ENCODE results near the gene DPP6. TPM values are rescaled to one million over a fixed set of nuclear protein-coding genes. Genes with fewer than 3 reads are reported as not detected.

The DPP6 gene
- total and polyA plus RNA-seq, 9 of the 15 experiments (the other 6 are each of a cell fraction or from before 2014, with no cell fraction given), result not detected

- BruUV-seq (replicated peaks), result no TSS peak
- intact Hi-C loops (cut with micrococcal nuclease) (no loop called here), in situ Hi-C loops (cut with MboI) (no loop called here)
- Histone ChIP-seq H3K27me3 (ENCODE audit: control insufficient read depth in 2 of 2, insufficient read depth in 2 of 2, low read length in 2 of 2) (no peaks in the 10 kb centered on the region), H3K4me1 (replicated peaks in 1 of 2; ENCODE audit: control insufficient read depth in 2 of 2, insufficient read depth in 2 of 2, low read length in 2 of 2) (no peaks in the 10 kb centered on the region), H3K79me2 (ENCODE audit: control insufficient read depth, insufficient read depth, low read length) (no peaks in the 10 kb centered on the region), H3K4me3 (no peak overlapping the region), H4K20me1 (replicated peaks; ENCODE audit: control insufficient read depth, insufficient read depth, low read length) (no peaks in the 10 kb centered on the region), H3K9ac (ENCODE audit: insufficient read depth in 1 of 2, low read depth in 2 of 2, low read length in 2 of 2) (no peak overlapping the region), H3K9me1 (ENCODE audit: control insufficient read depth, insufficient read depth, low read length) (no peaks in the 10 kb centered on the region), H2AFZ (ENCODE audit: low read depth, low read length) (no peak overlapping the region), H3K27ac (ENCODE audit: extremely low read depth, low read depth, low read length) (no peak overlapping the region), H3K36me3 (ENCODE audit: control insufficient read depth, insufficient read depth, low read length) (no peaks in the 10 kb centered on the region), H3K9me3 (replicated peaks; ENCODE audit: control insufficient read depth, insufficient read depth, low read depth, low read length) (no peaks in the 10 kb centered on the region), H3K4me2 (ENCODE audit: insufficient read depth, low read length) (no peak overlapping the region)
- ATAC-seq, result no peak
- ChIA-PET POLR2A (no interaction called here), CTCF (ENCODE audit: low intra/inter-chr PET ratio) (no interaction called here)
- DNase-seq (ENCODE audit: extremely low read depth in 1 of 4, low spot score in 3 of 4), result no peak
- FAIRE-seq, result no peak
- TF ChIP-seq ZBTB2 (IDR thresholded peaks at IDR 0.05), result no peak
- no peak for TF ChIP-seq ZC3H11A (IDR thresholded peaks at IDR 0.05; ENCODE audit: low read depth, low read length)
- no peak for TF ChIP-seq SIRT6 (IDR thresholded peaks at IDR 0.05; ENCODE audit: low read depth, low read length)
- TF ChIP-seq SP1 (CRISPR knock-in tag; IDR thresholded peaks at IDR 0.05), result no peak
- TF ChIP-seq COPS2 (conservative IDR thresholded peaks at IDR 0.05), result no peak
Observed at GRCh38 chr7:154532771-154533170, 480.6 kb downstream of the DPP6 start.

GRCh38 chr7:154540596-154540995 is 488.4 kb downstream of the DPP6 start:
- FAIRE-seq, result no peak
- Histone ChIP-seq H3K36me3 (ENCODE audit: control insufficient read depth, insufficient read depth, low read length) (no peaks in the 10 kb centered on the region), H3K9me1 (ENCODE audit: control insufficient read depth, insufficient read depth, low read length) (no peaks in the 10 kb centered on the region), H3K9ac (ENCODE audit: insufficient read depth in 1 of 2, low read depth in 2 of 2, low read length in 2 of 2) (no peak overlapping the region), H3K27ac (ENCODE audit: extremely low read depth, low read depth, low read length) (no peak overlapping the region), H3K4me2 (ENCODE audit: insufficient read depth, low read length) (no peak overlapping the region), H3K4me1 (replicated peaks in 1 of 2; ENCODE audit: control insufficient read depth in 2 of 2, insufficient read depth in 2 of 2, low read length in 2 of 2) (no peaks in the 10 kb centered on the region), H3K9me3 (replicated peaks; ENCODE audit: control insufficient read depth, insufficient read depth, low read depth, low read length) (no peaks in the 10 kb centered on the region), H3K27me3 (ENCODE audit: control insufficient read depth in 2 of 2, insufficient read depth in 2 of 2, low read length in 2 of 2) (peaks cover 0 to 11% of the 10 kb centered on the region in 2 experiments; a peak in 2 of 5 replicates), H3K4me3 (no peak overlapping the region), H4K20me1 (replicated peaks; ENCODE audit: control insufficient read depth, insufficient read depth, low read length) (no peaks in the 10 kb centered on the region; the same call in 1 of the 2 replicates), H2AFZ (ENCODE audit: low read depth, low read length) (no peak overlapping the region), H3K79me2 (ENCODE audit: control insufficient read depth, insufficient read depth, low read length) (no peaks in the 10 kb centered on the region)
- DNase-seq (ENCODE audit: extremely low read depth in 1 of 4, low spot score in 3 of 4), result no peak
- under 1% methylated on average over 4 of the region's 4 CpGs for WGBS (ENCODE audit: insufficient coverage, low coverage, missing lambda C conversion rate)
- no TSS peak for BruUV-seq (replicated peaks)
- intact Hi-C loops (cut with micrococcal nuclease) (no loop called here), in situ Hi-C loops (cut with MboI) (no loop called here)
- POLR2A ChIA-PET, result interaction anchor here (1.2 kb wide), 1 partner anchor 12 kb away, joined by 3 read pairs; no protein-coding TSS in a partner anchor
- CTCF ChIA-PET (ENCODE audit: low intra/inter-chr PET ratio), result no interaction called here
- no peak for ATAC-seq
- TF ChIP-seq PHTF2 (CRISPR knock-in tag; IDR thresholded peaks at IDR 0.05), result no peak
